ENCODE data around the gene DKKL1.
"Not testable (repeated sequence)": the region's sequence is repeated elsewhere in the genome, so short reads cannot be mapped to it uniquely, and the experiment has no call there.

DKKL1 gene

GRCh38 chr19:49362048-49362928 lies 1.4 kb upstream of the DKKL1 start, which contains the start of gene TEAD2:
Gene TEAD2, minus strand, starts transcription at chr19:49362416. Its CDS starts 2,341 bp downstream, at chr19:49360075.
- DNase-seq (ENCODE audit: low read depth): no peak
- no peak for TF ChIP-seq CTCF (IDR thresholded peaks at IDR 0.05; ENCODE audit: control insufficient read depth, insufficient read depth, low read depth, low read length, missing control alignments)
- peak within 1 kb of the TSS; percentile 71 for H3K4me3 ChIP-seq (ENCODE audit: control insufficient read depth, low read depth, low read length)

- DNase-seq (ENCODE audit: low read depth): no peak
- peak overlapping the region; percentile 71 for H3K4me3 ChIP-seq (ENCODE audit: control insufficient read depth, low read depth, low read length)
- TF ChIP-seq CTCF (IDR thresholded peaks at IDR 0.05; ENCODE audit: control insufficient read depth, insufficient read depth, low read depth, low read length, missing control alignments): no peak
These were observed 779 bp upstream of the DKKL1 start for GRCh38 chr19:49362929-49363267.

GRCh38 chr19:49364083-49364737 lies 533 bp downstream of the DKKL1 start:
- H3K4me3 ChIP-seq (ENCODE audit: control insufficient read depth, low read depth, low read length): peak overlapping the region; percentile 71; the same call in 1 of the 2 replicates
- no peak for DNase-seq (ENCODE audit: low read depth)
- TF ChIP-seq CTCF (IDR thresholded peaks at IDR 0.05; ENCODE audit: control insufficient read depth, insufficient read depth, low read depth, low read length, missing control alignments): no peak

- no peak for TF ChIP-seq CTCF (IDR thresholded peaks at IDR 0.05; ENCODE audit: control insufficient read depth, insufficient read depth, low read depth, low read length, missing control alignments)
- H3K4me3 ChIP-seq (ENCODE audit: control insufficient read depth, low read depth, low read length): no peak overlapping the region
- DNase-seq (ENCODE audit: low read depth): no peak
These were observed 2.4 kb downstream of the DKKL1 start for GRCh38 chr19:49366110-49366509.

GRCh38 chr19:49368711-49369358 lies 5.2 kb downstream of the DKKL1 start:
- no peak overlapping the region for H3K4me3 ChIP-seq (ENCODE audit: control insufficient read depth, low read depth, low read length)
- no peak for DNase-seq (ENCODE audit: low read depth)
- no peak for TF ChIP-seq CTCF (IDR thresholded peaks at IDR 0.05; ENCODE audit: control insufficient read depth, insufficient read depth, low read depth, low read length, missing control alignments)

GRCh38 chr19:49371184-49371583 lies 7.5 kb downstream of the DKKL1 start:
- TF ChIP-seq CTCF (IDR thresholded peaks at IDR 0.05; ENCODE audit: control insufficient read depth, insufficient read depth, low read depth, low read length, missing control alignments): no peak
- H3K4me3 ChIP-seq (ENCODE audit: control insufficient read depth, low read depth, low read length): no peak overlapping the region
- DNase-seq (ENCODE audit: low read depth): no peak

GRCh38 chr19:49373174-49373573 lies 9.5 kb downstream of the DKKL1 start:
- DNase-seq (ENCODE audit: low read depth); H3K4me3 ChIP-seq (ENCODE audit: control insufficient read depth, low read depth, low read length): not testable (repeated sequence)
